Measurements from ENCODE around the gene LCN1.
"Not testable (repeated sequence)": the region's sequence is repeated elsewhere in the genome, so short reads cannot be mapped to it uniquely, and the experiment has no call there.

LCN1 gene

DNA sequence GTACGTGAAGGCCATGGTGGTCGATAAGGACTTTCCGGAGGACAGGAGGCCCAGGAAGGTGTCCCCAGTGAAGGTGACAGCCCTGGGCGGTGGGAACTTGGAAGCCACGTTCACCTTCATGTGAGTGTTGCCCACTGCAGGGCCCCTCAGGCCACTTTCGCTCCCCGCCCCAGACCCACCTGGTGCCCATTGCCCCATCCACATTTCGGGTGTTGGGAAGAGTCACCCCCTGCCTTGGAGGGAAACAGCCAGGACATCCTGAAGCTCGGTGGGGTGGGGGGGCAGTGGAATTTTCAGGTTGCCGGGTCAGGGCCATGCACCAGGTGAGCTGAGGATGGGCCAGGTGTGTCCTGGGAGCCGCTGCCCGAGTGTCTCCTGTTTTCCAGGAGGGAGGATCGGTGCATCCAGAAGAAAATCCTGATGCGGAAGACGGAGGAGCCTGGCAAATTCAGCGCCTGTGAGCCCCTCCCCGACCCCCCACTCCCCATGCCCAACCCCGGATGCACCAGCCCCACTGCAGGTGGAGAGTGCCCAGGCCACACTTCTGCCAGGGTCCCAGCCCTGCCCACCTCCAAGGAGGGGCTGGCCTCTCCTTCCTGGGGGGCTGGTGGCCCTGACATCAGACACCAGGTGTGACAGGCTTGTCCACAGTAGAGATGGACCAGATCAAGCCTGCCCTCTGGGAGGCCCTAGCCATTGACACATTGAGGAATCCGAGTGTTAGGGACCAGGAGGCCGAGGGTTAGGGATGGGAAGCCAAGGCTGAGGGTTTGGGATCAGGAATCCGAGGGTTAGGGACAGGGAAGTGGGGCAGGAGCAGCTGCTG lies 25.8 kb downstream of the LCN1 start:
- not testable (repeated sequence) for DNase-seq (ENCODE audit: low spot score)

GRCh38 chr9:135547756-135548736 lies 26.8 kb downstream of the LCN1 start:
- DNase-seq (ENCODE audit: low spot score), result no peak

DNA sequence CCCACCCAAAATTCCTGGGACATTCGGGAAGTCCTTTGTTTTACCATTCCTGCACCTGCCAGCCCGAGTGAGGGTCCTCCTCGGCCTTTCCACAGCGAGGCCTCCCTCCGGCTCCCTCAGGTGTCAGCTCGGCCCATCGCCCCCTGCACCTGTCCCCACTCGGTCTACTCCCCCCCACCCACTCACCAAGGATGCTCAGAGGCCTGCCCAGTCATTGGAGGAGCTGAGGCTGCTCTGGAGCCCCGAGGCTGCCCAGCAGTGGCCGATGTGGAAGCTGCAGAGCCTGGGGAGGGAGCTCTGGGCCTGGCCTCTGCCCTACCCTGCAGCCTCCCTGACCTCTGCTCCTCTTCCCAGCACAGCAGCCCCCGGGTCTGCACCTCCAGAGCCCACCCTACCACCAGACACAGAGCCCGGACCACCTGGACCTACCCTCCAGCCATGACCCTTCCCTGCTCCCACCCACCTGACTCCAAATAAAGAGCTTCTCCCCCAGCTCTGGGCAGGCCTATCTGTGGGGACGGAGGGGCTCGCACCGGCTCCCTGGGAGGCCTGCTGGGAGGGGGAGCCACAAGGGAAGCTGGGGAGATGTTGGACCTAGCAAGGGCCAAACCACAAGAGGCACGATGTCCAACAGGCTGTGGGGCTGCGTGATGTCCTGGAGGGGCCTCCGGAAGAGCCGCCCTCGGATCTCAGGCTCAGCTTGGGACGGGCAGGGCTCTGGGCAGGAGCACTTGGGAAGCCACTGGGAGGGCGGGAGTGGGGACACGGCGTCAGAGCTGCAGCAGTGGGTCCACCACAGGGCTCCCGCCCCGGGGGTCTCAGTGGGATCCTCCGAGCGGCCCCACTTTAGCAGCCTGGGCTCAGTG lies 28.5 kb downstream of the LCN1 start:
- not testable (repeated sequence) for DNase-seq (ENCODE audit: low spot score)

DNA sequence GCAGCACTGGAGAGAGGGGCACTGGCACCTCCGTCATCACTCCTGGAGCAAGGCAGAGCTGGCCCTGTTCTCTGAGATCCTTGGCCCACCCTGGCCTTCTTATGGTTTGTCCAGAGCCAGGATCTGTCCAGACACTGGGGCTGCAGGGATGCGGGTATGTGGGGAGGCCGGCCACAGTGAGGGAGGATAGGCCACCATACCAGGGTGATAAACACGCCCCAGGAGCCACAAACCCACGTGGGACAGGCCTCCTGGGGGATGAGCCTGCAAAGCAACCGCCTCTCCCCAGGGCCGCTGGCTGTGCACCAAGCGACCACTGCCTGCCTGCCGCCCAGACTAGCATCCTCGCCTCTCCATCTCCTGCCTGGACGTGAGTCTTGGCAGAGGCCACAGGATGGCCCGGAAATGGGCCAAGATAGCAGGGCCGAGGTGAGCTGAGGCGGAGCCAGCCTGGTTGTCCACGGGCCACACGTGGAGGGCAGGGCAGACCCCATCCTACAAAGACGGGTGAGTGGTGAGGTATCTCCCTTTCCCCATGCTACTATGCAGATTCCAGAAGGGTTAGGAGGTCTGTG lies 29.2 kb downstream of the LCN1 start:
- DNase-seq (ENCODE audit: low spot score), result no peak

DNA sequence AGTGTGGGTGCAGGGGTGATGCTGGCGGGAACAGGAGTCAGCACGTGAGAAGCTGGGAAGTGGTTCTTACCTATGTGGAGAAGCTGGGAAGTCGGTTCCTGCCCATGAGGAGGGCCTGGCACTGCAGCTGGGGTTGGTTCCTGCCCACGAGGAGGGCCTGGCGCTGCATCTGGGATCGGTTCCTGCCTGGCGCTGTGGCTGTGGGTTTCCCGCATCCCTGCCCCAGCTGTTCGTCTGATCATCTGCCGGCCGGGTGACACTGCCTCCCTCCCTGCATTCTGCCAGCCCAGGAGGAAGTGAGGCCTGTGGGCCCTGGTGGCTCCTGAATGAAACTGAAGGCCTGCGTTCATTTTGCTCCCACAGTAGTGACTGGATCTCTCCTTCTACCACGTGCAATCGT lies 29.8 kb downstream of the LCN1 start:
- no peak for DNase-seq (ENCODE audit: low spot score)

DNA sequence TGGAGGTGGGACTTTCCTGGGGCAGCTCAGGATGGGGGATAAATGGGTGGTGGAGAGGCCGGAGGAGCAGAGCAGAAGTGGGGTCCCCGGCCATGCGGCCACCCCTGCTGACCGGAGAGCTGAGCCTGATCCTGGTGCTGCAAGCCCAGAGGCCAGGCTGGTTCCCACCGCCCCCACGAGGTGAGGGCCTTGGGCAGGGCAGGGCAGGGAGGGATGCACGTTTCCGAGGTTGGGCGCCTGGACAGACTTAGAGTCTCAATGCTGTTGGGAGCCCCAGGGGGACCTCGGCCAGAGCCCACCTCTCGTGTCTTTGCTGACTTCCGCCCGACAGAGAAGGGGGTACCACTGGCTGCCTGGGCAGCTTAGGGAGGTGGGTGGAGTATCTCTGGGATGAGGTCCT lies 30.2 kb downstream of the LCN1 start:
- no peak for DNase-seq (ENCODE audit: low spot score)

DNA sequence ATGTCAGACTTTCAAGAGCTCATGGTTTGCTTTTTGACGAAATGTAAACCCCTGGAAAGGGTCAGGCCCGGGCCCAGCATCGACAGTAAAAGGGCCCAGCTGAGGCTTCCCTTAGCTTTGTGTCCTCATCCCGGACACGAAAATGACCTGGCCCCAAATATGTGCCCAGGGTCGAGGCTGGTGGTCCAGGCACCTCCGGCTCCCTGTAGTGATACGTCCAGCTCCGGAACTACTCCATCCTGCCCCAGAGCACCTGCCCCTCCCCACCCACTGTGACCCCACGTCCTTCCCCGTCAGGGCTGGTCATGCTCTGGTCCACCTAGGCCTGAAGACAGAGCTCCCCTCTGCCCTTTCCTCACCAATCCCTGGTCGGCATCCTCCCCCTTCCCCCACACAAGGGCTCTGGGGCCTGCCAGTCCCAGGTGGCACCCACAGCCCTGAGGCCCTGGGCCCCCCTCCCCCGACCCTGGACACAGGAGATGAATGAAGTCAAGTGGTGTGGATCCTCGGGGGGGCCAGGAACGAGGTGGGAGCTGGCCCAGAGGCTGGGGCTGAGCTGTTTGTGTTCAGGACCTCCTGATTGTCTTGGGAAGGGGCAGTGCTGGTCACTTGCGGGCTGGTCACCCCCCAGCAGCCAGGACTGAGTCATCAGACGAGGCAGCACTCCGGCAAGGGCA lies 30.9 kb downstream of the LCN1 start:
- no peak for DNase-seq (ENCODE audit: low spot score)

DNA sequence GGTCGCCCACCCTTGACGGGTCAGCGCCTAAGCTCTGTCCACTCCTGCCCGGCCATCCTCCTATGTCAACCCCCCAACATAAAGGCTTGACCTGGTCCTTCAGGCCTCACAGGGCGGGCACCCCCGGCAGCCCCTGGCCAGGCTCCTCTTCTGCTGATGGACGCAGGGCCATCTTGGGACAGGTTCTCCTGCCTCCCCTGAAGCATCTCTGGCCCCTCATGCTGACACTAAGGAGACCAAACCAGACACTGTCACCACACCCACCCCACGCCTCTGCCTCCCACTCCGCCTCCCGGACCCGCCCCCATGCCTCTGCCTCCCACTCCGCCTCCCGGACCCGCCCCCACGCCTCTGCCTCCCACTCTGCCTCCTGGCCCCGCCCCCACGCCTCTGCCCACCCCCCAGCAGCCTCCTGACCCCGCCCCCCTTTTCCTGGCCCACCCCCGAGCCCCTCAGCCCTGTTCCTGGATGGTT lies 31.5 kb downstream of the LCN1 start:
- DNase-seq (ENCODE audit: low spot score), result no peak

DNA sequence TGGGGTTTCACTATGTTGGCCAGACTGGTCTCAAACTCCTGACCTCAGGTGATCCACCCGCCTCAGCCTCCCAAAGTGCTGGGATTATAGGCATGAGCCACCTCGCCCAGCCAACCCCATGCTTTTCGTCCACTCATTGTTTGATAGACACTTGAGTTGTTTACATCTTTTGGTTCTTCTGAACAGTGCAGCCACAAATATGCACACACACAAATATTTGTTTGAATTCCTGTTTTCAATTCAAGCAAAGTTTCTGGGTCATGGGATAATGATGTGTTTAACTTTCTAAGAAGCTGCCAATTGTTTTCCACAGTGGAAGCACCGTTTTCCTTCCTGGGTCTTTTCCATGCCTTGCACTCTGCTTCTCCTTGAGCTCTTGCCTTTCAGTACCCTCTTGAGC lies 33.5 kb downstream of the LCN1 start:
- no peak for DNase-seq (ENCODE audit: low spot score)

- no peak for DNase-seq (ENCODE audit: low spot score)
Measured at GRCh38 chr9:135555203-135555602, 34.0 kb downstream of the LCN1 start.

GRCh38 chr9:135555910-135556309 lies 34.7 kb downstream of the LCN1 start:
- DNase-seq (ENCODE audit: low spot score), result no peak

GRCh38 chr9:135559606-135560005 lies 38.4 kb downstream of the LCN1 start:
- no peak for DNase-seq (ENCODE audit: low spot score)

- no peak for DNase-seq (ENCODE audit: low spot score)
Measured at GRCh38 chr9:135561391-135562234, 40.4 kb downstream of the LCN1 start, which contains the start of gene PAEP. Gene PAEP (plus strand): TSS chr9:135561756.

DNA sequence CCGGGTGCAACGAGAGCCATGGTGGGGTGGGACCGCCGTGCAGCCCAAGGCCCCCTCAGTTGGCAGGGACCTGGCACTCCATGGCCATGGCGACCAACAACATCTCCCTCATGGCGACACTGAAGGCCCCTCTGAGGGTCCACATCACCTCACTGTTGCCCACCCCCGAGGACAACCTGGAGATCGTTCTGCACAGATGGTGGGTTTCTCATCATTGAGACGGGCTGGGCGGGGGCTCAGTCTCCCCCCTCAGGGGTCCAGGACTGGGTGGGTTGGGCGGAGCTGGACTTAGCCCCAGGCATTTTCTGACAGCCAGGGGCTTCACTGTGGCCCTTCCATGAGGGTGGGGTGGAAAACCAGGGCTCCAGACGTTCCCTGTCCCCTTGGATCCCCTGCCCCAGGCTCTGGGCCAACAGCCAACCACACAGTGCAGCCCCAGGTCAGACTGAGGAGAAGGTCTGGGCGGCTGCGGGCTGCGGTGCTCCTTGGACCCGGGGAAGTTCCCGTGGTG lies 41.0 kb downstream of the LCN1 start:
- no peak for DNase-seq (ENCODE audit: low spot score)

DNA sequence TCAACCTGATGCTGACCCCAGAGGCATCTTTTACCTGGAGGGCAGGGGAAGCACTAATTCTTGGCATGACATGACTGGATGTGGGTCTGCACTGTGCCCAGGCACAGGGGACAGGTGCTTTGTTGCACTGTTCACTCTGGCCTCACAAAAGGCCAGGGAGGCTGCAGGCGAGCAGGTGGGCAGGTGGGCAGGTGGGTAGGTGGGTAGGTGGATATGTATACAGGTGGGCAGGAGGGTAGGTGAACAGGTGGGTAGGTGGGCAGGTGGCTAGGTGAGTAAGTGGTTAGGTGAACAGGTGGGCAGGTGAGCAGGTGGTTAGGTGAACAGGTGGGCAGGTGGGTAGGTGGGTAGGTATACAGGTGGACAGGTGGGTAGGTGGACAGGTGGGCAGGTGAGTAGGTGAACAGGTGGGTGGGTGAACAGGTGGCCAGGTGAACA lies 41.8 kb downstream of the LCN1 start:
- no peak for DNase-seq (ENCODE audit: low spot score)

- DNase-seq (ENCODE audit: low spot score), result no peak
Measured at GRCh38 chr9:135563858-135564257, 42.6 kb downstream of the LCN1 start.

DNA sequence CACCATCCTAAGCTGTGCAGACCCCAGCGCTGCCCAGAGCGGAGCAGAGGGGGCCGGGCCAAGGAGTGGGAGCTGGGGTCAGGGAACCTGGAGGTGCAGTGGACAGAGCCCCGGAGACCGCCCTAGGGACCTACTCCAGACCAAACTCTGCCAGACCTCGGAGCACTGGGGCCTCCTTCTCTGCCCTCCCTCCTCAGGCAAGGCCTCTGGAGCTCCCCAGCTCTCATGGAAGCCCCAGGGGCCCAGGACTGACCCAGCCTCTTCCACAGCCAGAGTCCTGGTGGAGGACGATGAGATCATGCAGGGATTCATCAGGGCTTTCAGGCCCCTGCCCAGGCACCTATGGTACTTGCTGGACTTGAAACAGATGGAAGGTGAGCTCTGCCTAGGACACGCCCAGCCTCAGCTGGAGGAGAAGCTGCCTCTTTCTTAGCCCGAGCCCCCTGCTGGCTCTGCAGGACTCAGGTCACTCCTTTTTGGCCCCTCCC lies 43.9 kb downstream of the LCN1 start:
- no peak for DNase-seq (ENCODE audit: low spot score)

DNA sequence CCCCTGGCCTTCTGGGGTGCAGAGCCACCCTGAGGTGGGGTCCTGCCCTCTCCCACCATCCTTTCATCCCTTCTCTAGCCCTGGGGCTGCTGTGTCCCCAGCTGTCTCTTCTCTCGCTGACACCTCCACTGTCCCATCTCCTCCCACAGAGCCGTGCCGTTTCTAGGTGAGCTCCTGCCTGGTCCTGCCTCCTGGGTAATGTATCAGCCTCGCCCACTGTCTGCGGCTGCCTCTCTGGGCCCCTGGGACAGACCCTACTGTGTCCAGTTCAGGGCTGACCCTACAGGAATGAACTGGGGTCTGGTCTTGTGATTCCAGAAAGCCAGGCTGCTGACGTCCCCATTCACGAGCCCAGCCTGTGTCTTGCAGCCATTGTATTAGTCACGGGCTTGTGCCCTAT lies 44.4 kb downstream of the LCN1 start:
- DNase-seq (ENCODE audit: low spot score), result no peak

- DNase-seq (ENCODE audit: low spot score), result no peak
Measured at GRCh38 chr9:135566552-135566951, 45.3 kb downstream of the LCN1 start.
